ENCODE data around the gene SERPINB13.

Gene SERPINB13

GRCh38 chr18:63586966-63587365 is at the start of gene SERPINB13:
SERPINB13 (plus strand) TSS chr18:63587343; CDS start chr18:63588668, 1,325 bp downstream.
- DNase-seq, result no peak

DNA sequence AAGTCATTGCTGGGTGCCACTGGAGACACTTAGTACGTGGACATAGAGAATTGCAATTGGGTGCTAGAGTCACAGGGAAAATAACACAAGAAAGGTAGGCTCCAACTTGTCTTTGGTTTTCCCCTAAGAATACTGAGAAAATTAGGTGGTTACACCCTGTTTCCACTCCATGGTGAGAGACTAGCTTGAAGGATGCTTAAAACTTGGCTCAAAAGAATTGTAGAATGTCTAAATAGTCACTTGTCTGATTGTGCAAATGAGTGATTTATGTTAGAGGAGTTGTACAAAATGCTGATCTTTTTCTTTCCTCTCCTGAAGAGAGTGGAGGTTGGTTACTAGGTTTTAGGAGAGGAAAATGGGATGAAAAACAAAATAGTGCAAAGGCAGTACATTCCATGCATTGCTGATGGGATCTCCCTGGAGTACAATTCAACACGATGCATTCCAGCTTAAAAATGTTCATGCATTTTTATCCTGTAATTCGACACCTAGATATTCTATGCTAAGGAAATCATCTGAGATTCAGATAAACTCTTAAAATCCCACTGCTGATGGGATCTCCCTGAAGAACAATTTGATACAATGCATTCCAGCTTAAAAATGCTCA is 47.1 kb upstream of the SERPINB13 start:
- DNase-seq, result no peak

DNA sequence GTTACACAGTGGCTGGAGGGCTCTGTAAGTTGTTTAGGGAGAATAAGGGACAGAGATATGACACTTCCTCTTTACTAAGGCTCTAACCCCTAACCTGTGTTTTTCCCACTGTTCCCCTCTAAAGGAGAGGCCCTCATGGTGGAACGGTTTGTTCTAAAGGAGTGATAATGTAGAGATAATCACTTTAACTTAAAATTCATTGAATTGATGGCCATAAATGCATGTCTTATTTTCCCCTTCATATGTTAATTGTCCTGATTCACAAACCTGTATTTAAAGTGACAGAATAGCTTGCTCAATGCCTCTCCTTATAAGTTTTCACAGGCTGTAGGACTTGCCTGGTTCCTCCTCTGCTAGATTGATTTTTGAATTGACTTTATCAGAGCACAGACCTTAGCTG is 45.1 kb upstream of the SERPINB13 start, which contains the start of gene SERPINB12:
Gene SERPINB12, plus strand, starts transcription at position 301 of the 400 bp plus-strand sequence. CDS start 13,791 bp downstream, outside the sequence.
- DNase-seq, result no peak

GRCh38 chr18:63544017-63544416 is 43.1 kb upstream of the SERPINB13 start:
- DNase-seq, result no peak

- no peak for DNase-seq
These were observed 42.1 kb upstream of the SERPINB13 start for GRCh38 chr18:63545000-63545399.

DNA sequence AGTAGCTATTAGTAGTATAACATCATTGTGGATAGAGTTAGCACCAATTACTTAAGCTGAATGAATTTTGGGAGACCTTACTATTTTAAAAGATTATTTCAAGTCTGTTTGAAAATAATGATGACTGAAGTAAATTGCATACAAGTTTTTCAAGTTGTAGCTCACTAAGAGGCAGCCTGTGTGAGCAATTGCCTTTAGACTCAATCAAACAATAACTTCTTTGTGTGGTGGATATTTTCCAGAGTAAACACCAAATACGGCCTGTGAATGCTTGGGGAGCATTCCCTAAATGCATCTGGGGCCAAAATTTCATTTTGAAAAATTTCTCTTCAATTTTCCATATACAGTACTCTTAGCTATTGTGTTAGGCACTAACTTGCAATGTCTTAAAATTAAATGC is 37.1 kb upstream of the SERPINB13 start:
- no peak for DNase-seq

GRCh38 chr18:63551769-63552168 is 35.4 kb upstream of the SERPINB13 start:
- no peak for DNase-seq

- DNase-seq, result no peak
These were observed 34.6 kb upstream of the SERPINB13 start for GRCh38 chr18:63552581-63552980.

GRCh38 chr18:63553081-63553480 is 34.1 kb upstream of the SERPINB13 start:
- DNase-seq, result no peak

GRCh38 chr18:63559567-63560491 is 27.3 kb upstream of the SERPINB13 start:
- no peak for DNase-seq

DNA sequence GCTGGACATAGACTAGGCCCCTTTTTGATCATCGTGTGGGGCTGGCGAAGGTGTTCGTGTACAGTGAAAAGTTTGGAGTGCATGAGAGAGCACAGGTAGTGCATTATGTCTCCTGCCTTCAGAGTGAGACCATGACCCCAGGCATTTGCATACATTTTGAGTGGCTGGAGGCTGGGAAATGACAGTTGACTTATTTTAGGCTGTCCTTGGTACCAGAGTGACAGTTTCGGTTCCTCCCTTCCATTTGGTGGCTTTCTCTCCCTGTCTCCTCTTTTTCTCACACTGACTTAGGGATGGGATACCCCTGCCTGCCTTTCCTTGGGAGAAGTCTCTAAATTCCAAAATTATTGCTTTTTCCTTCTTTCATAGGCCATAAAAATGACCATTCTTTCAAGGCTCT is 24.9 kb upstream of the SERPINB13 start:
- no peak for DNase-seq

DNA sequence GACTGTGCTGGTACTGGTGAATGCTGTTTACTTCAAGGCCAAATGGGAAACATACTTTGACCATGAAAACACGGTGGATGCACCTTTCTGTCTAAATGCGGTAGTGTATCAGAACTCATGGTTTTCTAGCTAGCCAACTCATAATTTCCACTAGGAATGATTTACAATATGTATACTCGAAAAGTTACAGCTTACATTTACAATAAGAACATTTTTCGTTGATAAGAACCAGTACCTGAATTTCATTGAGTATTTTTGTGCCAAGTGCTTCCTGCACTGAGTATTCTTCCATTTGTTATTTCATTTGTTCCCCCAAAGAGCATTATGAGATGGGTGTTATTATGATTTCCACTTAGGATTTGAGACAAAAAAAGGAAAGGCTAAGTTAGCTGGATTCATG is 23.1 kb upstream of the SERPINB13 start:
- DNase-seq, result no peak

- no peak for DNase-seq
These were observed 22.6 kb upstream of the SERPINB13 start for GRCh38 chr18:63564561-63564960.

DNA sequence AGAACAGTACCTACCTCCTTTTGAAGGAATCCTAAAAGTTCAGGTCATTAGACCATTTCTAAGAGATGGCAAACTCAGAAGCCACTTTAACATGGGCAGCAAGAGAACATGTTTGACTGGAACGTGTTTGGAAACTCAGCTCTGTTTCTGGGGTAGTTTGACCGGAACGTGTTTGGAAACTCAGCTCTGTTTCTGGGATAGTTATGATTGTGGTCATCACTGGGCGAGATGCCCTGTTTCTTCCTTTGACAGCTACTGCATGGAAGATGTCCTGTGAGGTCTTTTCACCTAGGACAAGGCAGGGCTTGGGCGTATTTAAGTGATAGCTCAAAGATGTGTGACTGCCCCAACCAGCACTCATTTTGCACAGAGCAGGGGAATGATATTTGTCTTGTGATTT is 19.9 kb upstream of the SERPINB13 start:
- DNase-seq, result no peak

DNA sequence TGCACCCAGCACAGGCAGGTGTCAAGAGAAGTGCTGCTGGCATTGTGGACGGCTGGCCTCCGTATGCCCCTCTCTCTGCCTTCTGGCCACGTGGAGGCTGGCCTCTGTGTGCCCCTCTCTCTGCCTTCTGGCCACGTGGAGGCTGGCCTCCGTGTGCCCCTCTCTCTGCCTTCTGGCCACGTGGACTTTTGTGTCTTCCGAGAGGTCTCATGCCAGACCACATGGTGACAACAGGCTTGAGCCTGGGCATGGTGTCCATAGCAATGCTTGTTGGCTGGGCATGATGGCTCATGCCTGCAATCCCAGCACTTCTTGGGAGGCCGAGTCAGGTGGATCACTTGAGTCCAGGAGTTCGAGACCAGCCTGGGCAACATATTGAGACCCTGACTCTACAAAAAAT is 19.3 kb upstream of the SERPINB13 start:
- DNase-seq, result no peak

DNA sequence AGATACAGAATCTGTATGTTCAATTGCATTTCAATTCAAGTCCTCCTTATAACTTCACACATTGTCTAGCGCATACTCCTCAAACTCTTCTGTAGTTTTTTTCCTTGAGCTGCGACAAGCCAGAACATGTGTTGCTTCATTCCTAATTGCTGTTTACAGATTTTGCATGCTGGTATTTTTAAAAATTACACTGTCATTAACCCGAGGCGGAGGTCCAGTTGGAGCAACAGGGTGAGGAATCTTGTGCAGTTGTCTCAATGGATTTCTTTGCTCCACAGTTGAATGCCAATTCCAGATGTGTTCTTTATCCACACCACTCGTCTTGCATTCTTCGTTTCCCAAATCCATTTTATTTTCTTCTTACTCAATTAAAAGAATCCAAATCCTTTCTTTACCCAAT is 16.4 kb upstream of the SERPINB13 start:
- DNase-seq, result no peak

- no peak for DNase-seq
These were observed 11.5 kb upstream of the SERPINB13 start for GRCh38 chr18:63575681-63576080.

DNA sequence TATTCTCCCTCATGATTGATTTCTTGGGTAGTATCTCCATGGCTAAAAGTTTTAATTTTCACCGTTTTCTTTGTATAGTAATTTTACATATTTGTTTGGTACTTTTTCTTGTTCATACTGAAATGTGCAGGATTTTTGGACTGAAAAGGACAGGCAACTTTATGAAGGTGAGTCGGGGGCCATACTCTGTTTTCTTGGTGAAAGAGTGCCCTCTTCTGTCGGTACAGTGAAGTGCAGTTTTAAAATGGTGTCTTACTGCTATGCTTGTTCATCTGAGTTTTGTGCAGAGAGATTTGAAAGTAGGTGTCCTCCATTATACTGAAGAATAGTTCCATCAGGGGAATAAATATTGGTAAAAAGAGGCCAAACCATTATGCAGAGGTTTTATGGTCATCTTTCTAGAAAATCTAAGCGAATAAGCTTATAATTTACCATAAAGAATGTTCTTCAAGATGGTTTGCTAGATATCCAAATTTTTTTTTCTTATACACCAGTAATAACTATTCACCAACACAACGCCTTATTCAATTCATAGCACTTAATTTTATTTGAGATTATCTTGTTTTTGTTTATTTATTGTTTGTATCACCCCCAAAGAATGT is 8.7 kb upstream of the SERPINB13 start:
- DNase-seq, result no peak

- no peak for DNase-seq
These were observed 7.5 kb upstream of the SERPINB13 start for GRCh38 chr18:63579616-63580015.

DNA sequence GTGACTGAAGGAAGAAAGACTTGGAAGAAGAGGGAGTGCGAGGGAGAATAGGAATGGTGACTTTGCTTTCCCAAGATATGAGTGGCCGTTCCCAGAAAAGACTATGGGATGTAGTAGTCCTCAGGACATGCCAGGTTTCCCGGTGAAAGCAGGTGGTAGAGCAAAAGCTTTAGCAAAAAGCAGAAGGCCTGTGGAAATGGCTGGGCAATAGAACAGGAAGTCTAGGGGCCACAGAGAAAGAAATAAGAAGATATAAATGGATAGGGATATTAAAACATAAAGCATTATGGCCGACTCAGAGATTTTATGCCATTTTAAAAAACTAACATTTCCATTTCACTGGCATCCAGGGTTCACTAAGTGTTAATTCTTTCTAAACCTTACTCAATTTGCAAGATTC is 1.2 kb upstream of the SERPINB13 start:
- no peak for DNase-seq

GRCh38 chr18:63586431-63586830 is 712 bp upstream of the SERPINB13 start:
- no peak for DNase-seq

DNA sequence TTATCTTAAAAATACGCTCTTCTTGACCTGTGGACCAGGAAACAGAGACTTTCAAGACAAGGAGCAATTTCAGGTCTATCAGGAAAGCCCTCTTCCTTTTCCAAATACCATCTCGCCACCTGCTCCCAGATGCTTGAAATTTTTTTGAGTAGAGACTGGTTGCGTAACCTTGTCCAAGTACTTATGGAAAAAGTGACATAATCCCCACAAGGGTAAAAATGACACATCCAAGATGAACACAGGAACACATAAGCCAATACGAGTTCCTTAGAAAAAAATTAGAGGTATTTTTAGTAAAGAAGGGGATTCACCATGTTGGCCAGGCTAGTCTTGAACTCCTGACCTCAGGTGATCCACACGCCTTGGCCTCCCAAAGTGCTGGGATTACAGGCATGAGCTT is 1.8 kb downstream of the SERPINB13 start:
- DNase-seq, result no peak

DNA sequence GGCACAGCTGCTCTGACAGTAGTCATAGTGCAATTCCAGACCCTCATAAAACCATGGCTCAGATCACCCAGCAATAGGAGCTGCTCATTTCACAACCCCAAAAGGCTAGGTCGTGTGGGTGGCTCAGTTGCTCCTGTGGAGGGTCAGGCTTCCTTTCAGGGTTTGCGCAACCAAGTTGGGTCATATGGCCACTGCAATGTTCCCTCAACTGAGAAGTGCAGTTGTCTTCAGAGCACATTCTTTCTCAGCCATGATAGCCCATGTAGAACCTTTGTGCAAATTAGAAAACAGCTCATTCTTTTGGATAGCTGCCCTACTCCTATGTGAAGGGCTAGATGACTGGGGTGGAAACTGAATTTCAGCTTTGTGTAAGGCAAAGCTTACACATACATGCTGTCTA is 3.2 kb downstream of the SERPINB13 start:
- DNase-seq, result no peak
